ENCODE measurements around the gene EML1.

Gene EML1

DNA sequence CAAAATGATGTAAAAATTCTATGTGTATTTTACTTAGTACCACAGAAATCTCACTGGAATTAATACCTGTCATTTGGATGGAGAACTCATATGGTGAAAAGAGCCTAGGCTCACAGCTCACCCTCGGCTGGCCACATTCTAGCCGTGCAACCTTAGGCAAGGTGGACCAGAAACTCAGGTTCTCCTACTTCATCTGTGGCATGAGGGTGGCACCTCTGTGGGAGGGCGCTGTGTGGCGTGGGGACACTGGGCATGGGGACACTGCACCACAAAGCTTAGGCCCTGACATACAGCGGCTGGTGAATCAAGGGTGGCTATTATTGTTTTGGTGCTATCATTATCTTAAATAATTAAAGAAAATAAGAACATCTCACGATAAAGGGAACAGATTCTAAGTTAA, 47.1 kb downstream of the EML1 start:
- Histone ChIP-seq H3K27ac (ENCODE audit: insufficient read depth in 1 of 2, low read depth in 1 of 2, low read length in 2 of 2, poor library complexity in 1 of 2, severe bottlenecking in 2 of 2) (no peak overlapping the region), H3K27me3 (replicated peaks in 2 of 5; ENCODE audit: control insufficient read depth in 4 of 5, insufficient read depth in 5 of 5, low read length in 4 of 5) (peaks cover 21 to 90% (median 52%) of the 10 kb centered on the region in 5 experiments), H3K4me1 (ENCODE audit: control extremely low read depth in 1 of 4, control insufficient read depth in 4 of 4, insufficient read depth in 4 of 4, low read length in 3 of 4) (no peaks in the 10 kb centered on the region), H3K36me3 (ENCODE audit: control insufficient read depth in 4 of 4, insufficient read depth in 4 of 4, low read length in 3 of 4) (no peaks in the 10 kb centered on the region), H3K9me3 (ENCODE audit: control extremely low read depth in 1 of 5, control insufficient read depth in 4 of 5, insufficient read depth in 2 of 5, low read depth in 1 of 5, low read length in 4 of 5) (no peaks in the 10 kb centered on the region), H3K4me3 (ENCODE audit: control insufficient read depth in 1 of 7, extremely low read depth in 1 of 7, insufficient read depth in 4 of 7, low read depth in 2 of 7, low read length in 6 of 7) (no peak overlapping the region)
- WGBS (ENCODE audit: insufficient coverage) = 95% methylated on average over 4 of the region's 6 CpGs
- CTCF ChIA-PET = no interaction called here
- no peak for DNase-seq
- POLR2A ChIA-PET = no interaction called here

DNA sequence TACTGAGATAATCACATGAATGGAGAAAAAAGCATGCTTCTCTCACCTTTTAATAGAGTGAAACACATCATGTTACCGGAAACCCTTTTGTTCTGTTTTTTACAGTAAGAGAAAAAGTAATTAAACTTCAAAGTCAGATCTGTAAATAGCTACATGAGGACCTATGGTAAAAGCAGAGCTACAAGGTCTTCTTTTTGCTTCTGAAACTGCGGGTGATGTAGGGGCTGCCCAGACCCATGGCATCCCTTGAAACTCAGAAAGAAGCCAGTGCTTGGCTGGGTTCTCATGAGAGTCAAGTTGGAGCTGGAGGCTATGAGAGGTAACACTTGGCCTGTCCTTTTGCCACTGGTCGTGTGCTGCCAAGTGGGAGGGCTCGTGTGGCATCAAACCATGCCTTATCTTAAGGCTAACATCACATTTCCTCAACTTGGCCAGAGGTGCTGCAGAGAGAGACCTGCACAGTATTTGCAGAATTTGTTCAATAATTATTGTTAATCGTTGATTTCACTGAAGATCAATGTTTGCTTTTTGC, 47.6 kb downstream of the EML1 start:
- no peaks in the 10 kb centered on the region for H3K36me3 ChIP-seq (ENCODE audit: control insufficient read depth in 4 of 4, insufficient read depth in 4 of 4, low read length in 3 of 4)
- peaks cover 16 to 87% (median 46%) of the 10 kb centered on the region in 5 experiments for H3K27me3 ChIP-seq (replicated peaks in 2 of 5; ENCODE audit: control insufficient read depth in 4 of 5, insufficient read depth in 5 of 5, low read length in 4 of 5)
- H3K4me1 ChIP-seq (ENCODE audit: control extremely low read depth in 1 of 4, control insufficient read depth in 4 of 4, insufficient read depth in 4 of 4, low read length in 3 of 4) = no peaks in the 10 kb centered on the region
- no peak overlapping the region for H3K27ac ChIP-seq (ENCODE audit: insufficient read depth in 1 of 2, low read depth in 1 of 2, low read length in 2 of 2, poor library complexity in 1 of 2, severe bottlenecking in 2 of 2)
- ChIA-PET CTCF (interaction anchor here (2.2 kb wide), 1 partner anchor 15 kb away, joined by 6 read pairs; no protein-coding TSS in a partner anchor), POLR2A (no interaction called here)
- 88% methylated on average over 2 of the region's 5 CpGs for WGBS (ENCODE audit: insufficient coverage)
- no peaks in the 10 kb centered on the region for H3K9me3 ChIP-seq (ENCODE audit: control extremely low read depth in 1 of 5, control insufficient read depth in 4 of 5, insufficient read depth in 2 of 5, low read depth in 1 of 5, low read length in 4 of 5)
- no peak for DNase-seq
- H3K4me3 ChIP-seq (ENCODE audit: control insufficient read depth in 1 of 7, extremely low read depth in 1 of 7, insufficient read depth in 4 of 7, low read depth in 2 of 7, low read length in 6 of 7) = no peak overlapping the region

DNA sequence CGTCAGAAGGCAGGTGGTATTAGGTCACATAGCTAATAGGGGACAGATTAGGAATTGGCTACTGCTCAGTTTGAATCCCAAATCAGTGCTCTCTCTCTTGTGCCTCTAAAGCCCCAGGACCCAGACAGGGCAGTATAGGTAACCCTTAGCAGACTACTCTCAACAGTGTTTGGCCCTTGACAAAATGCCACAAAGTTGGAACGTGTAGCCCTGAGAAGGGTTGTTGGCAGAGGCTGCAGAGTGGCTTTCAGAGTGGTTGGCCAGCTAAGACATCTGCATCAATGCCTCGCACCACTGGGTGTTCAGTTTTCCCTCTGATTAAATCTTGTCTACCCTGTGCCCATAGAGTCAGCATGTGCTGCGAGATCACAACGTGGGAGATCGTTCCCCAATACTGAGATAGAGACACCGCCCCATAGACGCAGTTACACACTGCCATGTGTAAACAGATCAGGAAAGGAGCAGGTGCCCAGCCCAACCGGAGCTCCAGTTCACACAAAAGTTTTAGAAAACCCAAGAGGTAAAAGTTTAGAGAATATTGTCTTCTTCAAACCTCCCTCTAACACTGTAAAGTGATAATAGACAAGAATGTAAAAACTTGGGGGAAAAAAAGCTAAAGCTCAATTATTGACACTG, 48.3 kb downstream of the EML1 start:
- CTCF ChIA-PET = interaction anchor here (0.6 to 2.2 kb wide), 3 partner anchors 14 to 1549 kb away, joined by 3 to 6 read pairs (median 3); no protein-coding TSS in a partner anchor
- no peaks in the 10 kb centered on the region for H3K36me3 ChIP-seq (ENCODE audit: control insufficient read depth in 4 of 4, insufficient read depth in 4 of 4, low read length in 3 of 4)
- peaks cover 0 to 5% (median 0%) of the 10 kb centered on the region in 5 experiments for H3K9me3 ChIP-seq (ENCODE audit: control extremely low read depth in 1 of 5, control insufficient read depth in 4 of 5, insufficient read depth in 2 of 5, low read depth in 1 of 5, low read length in 4 of 5)
- no peak overlapping the region for H3K4me3 ChIP-seq (ENCODE audit: control insufficient read depth in 1 of 7, extremely low read depth in 1 of 7, insufficient read depth in 4 of 7, low read depth in 2 of 7, low read length in 6 of 7)
- DNase-seq = no peak
- 84% methylated on average over 8 of the region's 9 CpGs for WGBS (ENCODE audit: insufficient coverage)
- no peak overlapping the region for H3K27ac ChIP-seq (ENCODE audit: insufficient read depth in 1 of 2, low read depth in 1 of 2, low read length in 2 of 2, poor library complexity in 1 of 2, severe bottlenecking in 2 of 2)
- no peaks in the 10 kb centered on the region for H3K4me1 ChIP-seq (ENCODE audit: control extremely low read depth in 1 of 4, control insufficient read depth in 4 of 4, insufficient read depth in 4 of 4, low read length in 3 of 4)
- peaks cover 15 to 81% (median 43%) of the 10 kb centered on the region in 5 experiments for H3K27me3 ChIP-seq (replicated peaks in 2 of 5; ENCODE audit: control insufficient read depth in 4 of 5, insufficient read depth in 5 of 5, low read length in 4 of 5)
- POLR2A ChIA-PET = no interaction called here

DNA sequence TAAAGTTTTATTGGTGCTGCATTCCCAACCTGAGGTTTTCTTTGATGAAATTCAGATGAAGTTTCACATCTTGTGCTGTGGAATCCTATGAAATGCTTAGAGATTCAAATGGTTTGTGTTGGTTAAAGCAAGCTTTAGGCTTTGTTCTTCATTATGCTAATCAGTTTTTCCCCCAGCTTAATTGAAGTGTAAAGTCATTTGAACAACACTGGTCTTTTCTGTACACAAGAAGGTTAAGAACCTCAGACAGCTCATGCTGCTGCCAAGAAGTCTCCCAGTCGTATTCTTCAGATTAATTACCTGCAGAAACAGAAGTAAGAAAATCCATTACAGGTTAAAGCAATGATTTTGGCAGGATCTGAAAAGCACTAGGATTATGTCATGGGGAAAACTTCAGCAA, 48.9 kb downstream of the EML1 start:
- Histone ChIP-seq H3K4me1 (ENCODE audit: control extremely low read depth in 1 of 4, control insufficient read depth in 4 of 4, insufficient read depth in 4 of 4, low read length in 3 of 4) (no peaks in the 10 kb centered on the region), H3K9me3 (ENCODE audit: control extremely low read depth in 1 of 5, control insufficient read depth in 4 of 5, insufficient read depth in 2 of 5, low read depth in 1 of 5, low read length in 4 of 5) (peaks cover 0 to 9% (median 2%) of the 10 kb centered on the region in 5 experiments), H3K27ac (ENCODE audit: insufficient read depth in 1 of 2, low read depth in 1 of 2, low read length in 2 of 2, poor library complexity in 1 of 2, severe bottlenecking in 2 of 2) (no peak overlapping the region), H3K4me3 (ENCODE audit: control insufficient read depth in 1 of 7, extremely low read depth in 1 of 7, insufficient read depth in 4 of 7, low read depth in 2 of 7, low read length in 6 of 7) (no peak overlapping the region), H3K27me3 (replicated peaks in 2 of 5; ENCODE audit: control insufficient read depth in 4 of 5, insufficient read depth in 5 of 5, low read length in 4 of 5) (peaks cover 15 to 75% (median 38%) of the 10 kb centered on the region in 5 experiments), H3K36me3 (ENCODE audit: control insufficient read depth in 4 of 4, insufficient read depth in 4 of 4, low read length in 3 of 4) (no peaks in the 10 kb centered on the region)
- POLR2A ChIA-PET = no interaction called here
- CTCF ChIA-PET = interaction anchor here (0.6 to 2.2 kb wide), 3 partner anchors 13 to 1549 kb away, joined by 3 to 6 read pairs (median 3); no protein-coding TSS in a partner anchor
- DNase-seq = no peak
- WGBS (ENCODE audit: insufficient coverage) = 75% methylated on average over 1 of the region's 1 CpG

DNA sequence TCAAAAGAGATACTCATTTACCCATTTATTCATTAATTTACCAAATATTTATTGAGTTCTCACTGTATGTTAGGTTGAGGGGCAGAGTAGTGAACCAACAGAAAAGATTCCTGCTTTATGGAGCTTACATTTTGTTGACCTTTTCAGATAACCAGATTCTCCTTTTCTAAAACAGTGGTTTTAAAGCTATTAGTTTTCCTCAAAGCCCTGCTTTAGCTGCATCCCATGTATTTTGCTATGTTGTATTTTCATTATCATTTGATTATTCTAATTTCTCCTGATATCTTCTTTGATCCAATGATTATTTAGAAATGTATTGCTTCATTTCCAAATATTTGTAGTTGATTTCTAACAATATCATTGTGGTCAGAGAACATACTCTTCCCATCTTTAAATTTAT, 53.6 kb downstream of the EML1 start:
- ChIA-PET POLR2A (no interaction called here), CTCF (interaction anchor here (1.5 kb wide), 1 partner anchor 9 kb away, joined by 4 read pairs; no protein-coding TSS in a partner anchor)
- Histone ChIP-seq H3K9me3 (ENCODE audit: control extremely low read depth in 1 of 5, control insufficient read depth in 4 of 5, insufficient read depth in 2 of 5, low read depth in 1 of 5, low read length in 4 of 5) (peaks cover 0 to 16% (median 3%) of the 10 kb centered on the region in 5 experiments), H3K36me3 (ENCODE audit: control insufficient read depth in 4 of 4, insufficient read depth in 4 of 4, low read length in 3 of 4) (no peaks in the 10 kb centered on the region), H3K27me3 (replicated peaks in 2 of 5; ENCODE audit: control insufficient read depth in 4 of 5, insufficient read depth in 5 of 5, low read length in 4 of 5) (peaks cover 10 to 54% (median 21%) of the 10 kb centered on the region in 5 experiments), H3K27ac (ENCODE audit: insufficient read depth in 1 of 2, low read depth in 1 of 2, low read length in 2 of 2, poor library complexity in 1 of 2, severe bottlenecking in 2 of 2) (no peak overlapping the region), H3K4me3 (ENCODE audit: control insufficient read depth in 1 of 7, extremely low read depth in 1 of 7, insufficient read depth in 4 of 7, low read depth in 2 of 7, low read length in 6 of 7) (no peak overlapping the region), H3K4me1 (ENCODE audit: control extremely low read depth in 1 of 4, control insufficient read depth in 4 of 4, insufficient read depth in 4 of 4, low read length in 3 of 4) (no peaks in the 10 kb centered on the region)
- DNase-seq = no peak

DNA sequence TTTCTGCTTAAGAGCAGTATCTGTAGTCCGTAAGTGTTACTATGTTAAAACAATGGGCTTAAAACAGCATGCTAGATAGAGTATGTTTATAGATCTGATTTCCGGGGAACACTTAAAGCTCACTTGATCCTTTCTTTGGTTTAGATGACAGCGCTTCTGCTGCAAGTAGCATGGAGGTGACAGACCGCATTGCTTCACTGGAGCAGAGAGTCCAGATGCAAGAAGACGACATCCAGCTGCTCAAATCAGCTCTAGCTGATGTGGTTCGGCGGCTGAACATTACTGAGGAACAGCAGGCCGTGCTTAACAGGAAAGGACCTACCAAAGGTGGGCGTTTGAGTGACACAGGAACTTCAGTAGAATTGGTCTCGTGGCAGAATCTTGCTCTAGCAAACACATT, 57.5 kb downstream of the EML1 start:
- Histone ChIP-seq H3K36me3 (ENCODE audit: control insufficient read depth in 4 of 4, insufficient read depth in 4 of 4, low read length in 3 of 4) (no peaks in the 10 kb centered on the region), H3K27ac (ENCODE audit: insufficient read depth in 1 of 2, low read depth in 1 of 2, low read length in 2 of 2, poor library complexity in 1 of 2, severe bottlenecking in 2 of 2) (no peak overlapping the region), H3K27me3 (replicated peaks in 2 of 5; ENCODE audit: control insufficient read depth in 4 of 5, insufficient read depth in 5 of 5, low read length in 4 of 5) (peaks cover 0 to 58% (median 31%) of the 10 kb centered on the region in 5 experiments), H3K4me1 (ENCODE audit: control extremely low read depth in 1 of 4, control insufficient read depth in 4 of 4, insufficient read depth in 4 of 4, low read length in 3 of 4) (no peaks in the 10 kb centered on the region), H3K9me3 (ENCODE audit: control extremely low read depth in 1 of 5, control insufficient read depth in 4 of 5, insufficient read depth in 2 of 5, low read depth in 1 of 5, low read length in 4 of 5) (peaks cover 0 to 16% (median 3%) of the 10 kb centered on the region in 5 experiments), H3K4me3 (ENCODE audit: control insufficient read depth in 1 of 7, extremely low read depth in 1 of 7, insufficient read depth in 4 of 7, low read depth in 2 of 7, low read length in 6 of 7) (no peak overlapping the region)
- 95% methylated on average over 8 of the region's 10 CpGs for WGBS (ENCODE audit: insufficient coverage)
- ChIA-PET CTCF (interaction anchor here (1.5 kb wide), 1 partner anchor 167 kb away, joined by 5 read pairs; the partner anchor contains the start of gene CYP46A1), POLR2A (no interaction called here)
- DNase-seq = no peak

DNA sequence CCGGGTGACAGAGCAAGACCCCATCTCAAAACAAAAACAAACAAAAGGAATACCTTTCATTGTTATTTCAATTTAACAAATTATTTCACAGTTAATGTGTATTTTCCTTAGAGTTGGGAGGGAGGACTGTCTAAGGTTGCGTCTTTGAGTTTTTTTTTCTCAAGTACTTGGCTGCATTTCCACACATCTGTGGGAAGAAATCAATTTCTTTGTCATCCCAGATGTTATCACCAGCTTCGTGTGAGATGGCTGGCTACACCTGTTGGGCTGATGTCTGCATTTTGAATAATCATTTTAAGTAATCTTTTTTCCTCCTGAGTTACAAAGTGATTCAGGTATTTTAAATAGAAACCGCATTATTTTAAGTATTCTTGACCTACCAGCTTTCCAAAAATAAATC, 59.4 kb downstream of the EML1 start:
- Histone ChIP-seq H3K4me3 (ENCODE audit: control insufficient read depth in 1 of 7, extremely low read depth in 1 of 7, insufficient read depth in 4 of 7, low read depth in 2 of 7, low read length in 6 of 7) (no peak overlapping the region), H3K4me1 (ENCODE audit: control extremely low read depth in 1 of 4, control insufficient read depth in 4 of 4, insufficient read depth in 4 of 4, low read length in 3 of 4) (no peaks in the 10 kb centered on the region), H3K9me3 (ENCODE audit: control extremely low read depth in 1 of 5, control insufficient read depth in 4 of 5, insufficient read depth in 2 of 5, low read depth in 1 of 5, low read length in 4 of 5) (peaks cover 0 to 3% (median 0%) of the 10 kb centered on the region in 5 experiments), H3K27ac (ENCODE audit: insufficient read depth in 1 of 2, low read depth in 1 of 2, low read length in 2 of 2, poor library complexity in 1 of 2, severe bottlenecking in 2 of 2) (no peak overlapping the region), H3K27me3 (replicated peaks in 2 of 5; ENCODE audit: control insufficient read depth in 4 of 5, insufficient read depth in 5 of 5, low read length in 4 of 5) (peaks cover 0 to 75% (median 34%) of the 10 kb centered on the region in 5 experiments), H3K36me3 (ENCODE audit: control insufficient read depth in 4 of 4, insufficient read depth in 4 of 4, low read length in 3 of 4) (no peaks in the 10 kb centered on the region)
- no peak for DNase-seq
- POLR2A ChIA-PET = interaction anchor here (0.7 kb wide), 1 partner anchor 341 kb away, joined by 3 read pairs; no protein-coding TSS in a partner anchor
- WGBS (ENCODE audit: insufficient coverage) = 60% methylated on average over 1 of the region's 4 CpGs
- CTCF ChIA-PET = interaction anchor here (1.1 kb wide), 1 partner anchor 214 kb away, joined by 3 read pairs; no protein-coding TSS in a partner anchor

Measured in common myeloid progenitor, CD34-positive (primary cell).